Vagina (tissue), 2 donors: Measurements from ENCODE around the gene SERPINA9. TPM values are rescaled to one million over a fixed set of nuclear protein-coding genes. Genes with fewer than 3 reads are reported as not detected.
A peak's percentile ranks its signal among the peaks of the same experiment; 100 is the strongest.

ENCODE experiments used
- DNase-seq, 2 donors: peaks; one replicate each; pipeline ENCODE4 v3.0.0-alpha.2; 2017; ENCODE audit errors: extremely low spot score in 2 of 2
- H3K27ac ChIP-seq: fragments of 200-600 bp; sonication (generic); one replicate; pipeline ENCODE4 v1.5.1; 2019
- H3K27me3 ChIP-seq: fragments of 200-600 bp; sonication (generic); one replicate; pipeline ENCODE4 v1.5.1; 2019
- H3K36me3 ChIP-seq, 2 donors: fragments of 200-600 bp; sonication (generic); one replicate each; pipeline ENCODE4 v1.5.1; 2017 to 2019
- H3K4me1 ChIP-seq: fragments of 200-600 bp; sonication (generic); one replicate; pipeline ENCODE4 v1.5.1; 2019
- H3K4me3 ChIP-seq, 2 donors: fragments of 200-600 bp; sonication (generic); 1 replicate in 1 of 2; 2 replicates in 1 of 2; pipeline ENCODE4 v1.5.1; 2016 to 2019
- H3K9me3 ChIP-seq: fragments of 200-600 bp; sonication (generic); one replicate; pipeline ENCODE4 v1.5.1; 2019
- CTCF ChIP-seq, 3 experiments: fragments of 450-650 bp in 2 of 3; fragments of 200-600 bp in 1 of 3; sonication (generic) in 1 of 3; IDR thresholded peaks; one replicate each; pipeline ENCODE4 v1.5.1; 2017 to 2019; ENCODE audit warnings: antibody characterized with exemption in 3 of 3, mild to moderate bottlenecking in 2 of 3, moderate library complexity in 2 of 3
- POLR2A ChIP-seq, 2 donors: fragments of 450-650 bp; IDR thresholded peaks; one replicate each; pipeline ENCODE4 v1.6.1; 2017; ENCODE audit warnings: antibody characterized with exemption in 2 of 2, mild to moderate bottlenecking in 2 of 2, moderate library complexity in 2 of 2
- POLR2AphosphoS5 ChIP-seq, 2 donors: sonication (generic); formaldehyde crosslinking; IDR thresholded peaks; one replicate each; pipeline ENCODE4 v1.9.0; 2017; ENCODE audit warnings: antibody characterized with exemption in 2 of 2, mild to moderate bottlenecking in 2 of 2, low read depth in 1 of 2; ENCODE audit not compliant: insufficient read depth in 1 of 2
- intact Hi-C: fragments of 100-400 bp; cut with DNase I; formaldehyde crosslinking; loops from one replicate; pipeline ENCODE4 v1.15.1; 2023
- total RNA-seq: library from RNA; depleted of rRNA; stranded (reverse); fragments of >200 nt; gene quantifications from one replicate; pipeline ENCODE4 v1.2.3, GENCODE V29; 2016

Gene SERPINA9
- total RNA-seq, 1 donor from 2014 or later, result 2.0 TPM

- no peak for TF ChIP-seq CTCF (IDR thresholded peaks at IDR 0.05)
- no peak for TF ChIP-seq POLR2A (IDR thresholded peaks at IDR 0.05)
- no peak for TF ChIP-seq POLR2AphosphoS5 (IDR thresholded peaks at IDR 0.05; ENCODE audit: insufficient read depth in 1 of 2, low read depth in 1 of 2)
Observed at GRCh38 chr14:94481468-94482131, 5.6 kb upstream of the SERPINA9 start.

GRCh38 chr14:94480809-94481208, 4.8 kb upstream of the SERPINA9 start:
- intact Hi-C loops, result no loop called here
- no peaks in the 10 kb centered on the region for H3K36me3 ChIP-seq
- no peak overlapping the region for H3K4me3 ChIP-seq
- no peak for DNase-seq
- no peak overlapping the region for H3K27ac ChIP-seq
- H3K9me3 ChIP-seq, result no peaks in the 10 kb centered on the region
- peaks cover under 1% of the 10 kb centered on the region for H3K4me1 ChIP-seq
- no peak for TF ChIP-seq CTCF (IDR thresholded peaks at IDR 0.05)
- no peak for TF ChIP-seq POLR2A (IDR thresholded peaks at IDR 0.05)
- TF ChIP-seq POLR2AphosphoS5 (IDR thresholded peaks at IDR 0.05; ENCODE audit: insufficient read depth in 1 of 2, low read depth in 1 of 2), result no peak
- no peaks in the 10 kb centered on the region for H3K27me3 ChIP-seq

More at GRCh38 chr14:94481468-94482131, 5.6 kb upstream of the SERPINA9 start:
- intact Hi-C loops, result no loop called here
- no peak overlapping the region for H3K4me3 ChIP-seq
- no peaks in the 10 kb centered on the region for H3K36me3 ChIP-seq
- H3K9me3 ChIP-seq, result no peaks in the 10 kb centered on the region
- peaks cover 9% of the 10 kb centered on the region for H3K4me1 ChIP-seq
- no peak overlapping the region for H3K27ac ChIP-seq
- no peak for DNase-seq
- no peaks in the 10 kb centered on the region for H3K27me3 ChIP-seq

GRCh38 chr14:94478420-94478819, 2.4 kb upstream of the SERPINA9 start:
- no peak for DNase-seq
- Histone ChIP-seq H3K27ac (no peak overlapping the region), H3K9me3 (no peaks in the 10 kb centered on the region), H3K27me3 (no peaks in the 10 kb centered on the region), H3K4me1 (no peaks in the 10 kb centered on the region), H3K4me3 (no peak overlapping the region), H3K36me3 (no peaks in the 10 kb centered on the region)
- no peak for TF ChIP-seq CTCF (IDR thresholded peaks at IDR 0.05)
- no peak for TF ChIP-seq POLR2A (IDR thresholded peaks at IDR 0.05)
- no peak for TF ChIP-seq POLR2AphosphoS5 (IDR thresholded peaks at IDR 0.05; ENCODE audit: insufficient read depth in 1 of 2, low read depth in 1 of 2)
- intact Hi-C loops, result no loop called here

- Histone ChIP-seq H3K9me3 (no peaks in the 10 kb centered on the region), H3K4me1 (no peaks in the 10 kb centered on the region), H3K36me3 (no peaks in the 10 kb centered on the region), H3K27me3 (no peaks in the 10 kb centered on the region), H3K27ac (no peak overlapping the region), H3K4me3 (no peak overlapping the region)
- no peak for TF ChIP-seq CTCF (IDR thresholded peaks at IDR 0.05)
- no peak for TF ChIP-seq POLR2AphosphoS5 (IDR thresholded peaks at IDR 0.05; ENCODE audit: insufficient read depth in 1 of 2, low read depth in 1 of 2)
- no peak for TF ChIP-seq POLR2A (IDR thresholded peaks at IDR 0.05)
- no peak for DNase-seq
- intact Hi-C loops, result no loop called here
Observed at GRCh38 chr14:94474581-94475031, 1.4 kb downstream of the SERPINA9 start.

- Histone ChIP-seq H3K36me3 (no peaks in the 10 kb centered on the region), H3K27ac (no peak overlapping the region), H3K9me3 (no peaks in the 10 kb centered on the region), H3K27me3 (no peaks in the 10 kb centered on the region), H3K4me3 (no peak overlapping the region), H3K4me1 (no peaks in the 10 kb centered on the region)
- TF ChIP-seq POLR2A (IDR thresholded peaks at IDR 0.05) (no peak), CTCF (IDR thresholded peaks at IDR 0.05) (no peak), POLR2AphosphoS5 (IDR thresholded peaks at IDR 0.05; ENCODE audit: insufficient read depth in 1 of 2, low read depth in 1 of 2) (no peak)
- intact Hi-C loops, result no loop called here
- peak; percentile 9 to 54 for DNase-seq
Observed at GRCh38 chr14:94473666-94474410, 2.2 kb downstream of the SERPINA9 start.
